GM19452 (cell line): ENCODE results near the gene ATG7.

ENCODE experiments used
- ATAC-seq: cut with Tn5 transposase; IDR thresholded peaks from one replicate; pipeline ENCODE4 v1.9.1; 2021; ENCODE audit not compliant: unreplicated experiment

ATG7 gene

DNA sequence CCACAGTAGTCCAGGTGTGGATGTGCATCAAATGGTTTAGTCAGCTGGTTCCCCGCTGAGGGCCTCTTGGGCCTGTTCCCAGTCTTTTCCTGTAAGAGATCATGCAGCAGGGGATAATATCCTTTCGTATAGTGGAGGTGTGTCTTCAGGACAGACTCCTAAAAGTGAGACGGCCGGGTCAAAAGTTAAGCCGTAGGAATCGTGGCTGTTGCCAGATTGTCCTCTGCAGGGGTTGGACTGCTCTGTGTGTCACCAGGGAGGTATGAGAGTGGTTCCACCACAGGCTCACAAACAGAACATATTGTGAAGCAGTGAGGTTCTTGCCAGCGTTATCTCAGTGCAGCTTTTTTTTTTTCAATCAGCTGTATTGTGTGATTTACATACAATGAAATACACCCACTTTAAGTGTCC lies 276.5 kb downstream of the ATG7 start:
- ATAC-seq, result no peak

DNA sequence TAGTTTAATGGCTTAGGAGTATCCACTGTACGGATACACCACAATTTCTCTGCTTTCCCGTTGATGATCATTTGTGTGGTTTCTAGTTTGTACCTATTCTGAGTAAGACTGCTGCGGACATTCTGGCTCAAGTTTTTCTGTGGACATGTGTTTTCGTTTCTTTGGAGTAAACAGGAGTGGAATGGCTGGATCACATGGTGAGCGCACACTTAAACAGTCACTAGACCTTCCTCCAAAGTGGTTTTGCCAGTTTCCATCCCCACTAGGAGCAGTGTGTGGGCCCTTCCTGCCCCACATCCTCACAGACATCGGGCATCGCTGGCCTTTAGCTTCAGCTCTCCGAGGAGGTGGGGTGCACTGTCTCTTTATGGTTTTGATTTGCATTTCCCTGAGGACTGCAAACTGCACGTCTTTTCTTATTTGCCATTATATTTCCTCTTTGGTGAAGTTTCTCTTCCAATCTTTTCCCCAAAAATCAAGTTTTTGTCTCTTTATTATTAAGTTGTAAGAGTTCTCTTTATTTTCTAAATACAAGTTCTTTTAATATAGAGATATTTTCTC lies 277.5 kb downstream of the ATG7 start:
- ATAC-seq, result no peak

DNA sequence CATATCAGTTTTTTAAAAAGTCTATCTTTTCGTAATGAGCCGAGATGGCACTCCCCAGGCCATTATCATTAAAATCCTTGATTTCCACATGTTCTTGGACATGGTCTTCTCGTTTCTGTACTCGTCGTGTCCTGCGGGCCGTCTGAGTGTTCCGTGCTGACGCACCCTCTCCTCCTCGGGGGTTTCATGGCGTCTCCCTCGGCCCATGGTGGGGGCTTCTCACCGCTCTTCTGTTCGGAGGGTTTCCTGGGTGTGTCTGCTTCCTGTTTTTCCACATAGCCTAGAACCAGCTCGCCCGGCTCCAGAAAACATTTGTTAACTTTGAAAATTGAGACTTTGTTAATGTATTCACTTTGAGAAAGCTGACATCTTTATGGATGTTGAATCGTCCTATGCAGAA lies 278.8 kb downstream of the ATG7 start:
- ATAC-seq, result no peak

DNA sequence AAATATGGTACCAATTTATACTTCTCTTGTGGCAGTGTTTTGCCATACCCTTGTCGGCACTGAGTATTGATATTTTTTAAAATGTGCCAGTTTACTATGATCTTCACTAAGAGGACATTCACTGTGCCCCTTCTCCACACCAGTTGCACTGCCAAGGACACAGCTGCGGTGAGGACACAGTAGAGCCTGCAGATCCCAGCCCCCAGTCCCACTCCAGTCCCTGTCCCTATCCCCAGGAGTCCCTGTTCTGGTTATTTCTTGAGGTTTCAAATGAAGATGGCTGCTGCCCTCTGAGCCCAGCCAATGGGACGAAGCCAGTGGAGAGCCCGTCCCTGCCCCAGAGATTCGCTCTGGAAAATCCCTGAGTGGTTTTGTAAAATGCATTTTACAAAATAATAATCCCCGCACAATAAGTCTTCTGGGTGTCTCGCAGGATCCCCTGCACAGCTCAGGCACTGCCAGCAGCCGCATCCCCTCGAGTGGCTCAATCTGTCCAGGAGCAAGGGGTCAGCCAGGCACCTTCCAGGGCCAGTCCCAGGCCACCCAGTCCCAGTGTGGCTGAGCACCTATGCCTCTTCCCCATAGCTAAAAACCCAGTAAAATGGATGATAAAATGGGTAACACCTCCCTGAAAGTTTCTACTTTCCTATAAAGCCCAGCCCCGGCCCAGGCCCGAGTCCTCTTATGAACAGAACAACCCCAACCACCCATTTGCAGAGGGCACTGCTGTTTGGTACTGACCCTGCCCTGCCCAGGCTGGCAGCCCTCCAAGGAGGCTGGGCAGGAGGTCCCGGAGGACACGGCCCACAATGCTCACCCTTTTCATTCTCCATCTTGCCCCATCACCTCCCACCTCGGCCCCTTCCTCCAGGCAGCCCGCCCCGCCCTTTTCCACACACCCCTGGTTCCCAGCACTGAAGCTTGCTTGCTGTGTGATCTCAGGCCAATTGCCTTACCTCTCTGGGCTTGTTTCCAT lies 280.4 kb downstream of the ATG7 start:
- ATAC-seq, result no peak

DNA sequence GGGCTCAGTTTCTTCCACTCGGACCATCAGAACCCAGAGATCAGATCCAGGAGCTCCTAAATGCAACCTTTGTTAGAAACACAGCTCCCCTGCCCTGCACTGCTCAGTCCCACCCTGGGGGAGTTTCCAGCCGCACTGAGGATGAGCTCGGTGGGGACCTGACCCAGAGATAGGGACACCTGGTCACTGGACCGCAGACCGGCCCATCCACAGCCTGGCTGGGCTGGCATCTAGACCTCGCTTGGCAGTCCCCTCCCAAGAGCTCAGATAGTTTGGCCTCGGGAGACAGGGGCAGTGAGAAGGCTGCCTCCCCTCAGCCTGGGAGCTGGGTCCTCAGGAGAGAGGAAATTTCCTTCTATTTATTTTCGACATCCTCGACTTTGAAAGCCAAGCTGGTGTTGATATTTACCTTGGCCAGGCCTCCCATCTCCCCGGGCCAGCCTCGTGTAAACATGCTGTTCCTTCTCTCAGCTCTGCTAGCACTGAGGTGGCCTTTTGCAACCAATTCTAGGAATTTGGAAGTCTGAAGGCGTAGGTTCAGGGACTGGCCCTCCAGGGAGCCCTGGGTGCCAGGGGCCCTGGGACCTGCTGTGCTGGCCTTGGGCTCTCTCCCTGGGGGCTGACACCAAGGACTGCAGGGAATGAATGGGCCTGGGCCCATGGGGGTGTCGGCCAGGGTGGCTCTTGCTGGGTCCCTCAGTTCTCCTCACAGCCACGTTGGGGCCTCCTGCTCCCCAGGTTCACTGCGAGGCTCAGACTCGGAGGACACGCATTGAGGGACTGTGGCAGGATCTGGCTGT lies 281.4 kb downstream of the ATG7 start:
- no peak for ATAC-seq

DNA sequence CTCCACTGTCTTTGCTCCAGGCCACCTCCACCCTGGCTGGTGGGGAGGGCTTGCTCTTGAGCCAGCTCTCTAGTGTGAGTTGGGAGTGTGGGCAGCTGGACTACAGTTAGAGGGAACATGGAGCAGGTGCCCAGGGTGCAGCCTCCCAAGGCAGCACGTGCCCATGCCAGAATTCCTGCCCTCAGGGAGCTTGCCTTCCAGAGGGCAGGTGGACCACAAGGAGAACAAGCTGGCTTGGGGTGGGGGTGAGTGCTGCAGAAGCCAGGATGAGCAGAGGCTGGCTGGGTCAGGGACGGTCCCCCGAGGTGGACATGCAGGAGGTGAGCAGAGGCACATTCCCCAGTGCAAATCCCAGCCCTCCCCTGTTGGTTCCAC lies 282.0 kb downstream of the ATG7 start:
- no peak for ATAC-seq

DNA sequence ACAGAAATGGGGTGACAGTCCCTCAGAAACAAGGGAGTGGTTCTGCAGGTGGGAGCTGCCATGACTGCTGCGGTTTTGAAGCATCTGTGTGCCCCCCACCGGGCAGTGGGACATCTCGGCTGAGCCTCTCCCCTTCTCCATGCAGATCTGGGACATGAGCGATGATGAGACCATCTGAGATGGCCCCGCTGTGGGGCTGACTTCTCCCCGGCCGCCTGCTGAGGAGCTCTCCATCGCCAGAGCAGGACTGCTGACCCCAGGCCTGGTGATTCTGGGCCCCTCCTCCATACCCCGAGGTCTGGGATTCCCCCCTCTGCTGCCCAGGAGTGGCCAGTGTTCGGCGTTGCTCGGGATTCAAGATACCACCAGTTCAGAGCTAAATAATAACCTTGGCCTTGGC lies 282.5 kb downstream of the ATG7 start:
- ATAC-seq, result no peak

DNA sequence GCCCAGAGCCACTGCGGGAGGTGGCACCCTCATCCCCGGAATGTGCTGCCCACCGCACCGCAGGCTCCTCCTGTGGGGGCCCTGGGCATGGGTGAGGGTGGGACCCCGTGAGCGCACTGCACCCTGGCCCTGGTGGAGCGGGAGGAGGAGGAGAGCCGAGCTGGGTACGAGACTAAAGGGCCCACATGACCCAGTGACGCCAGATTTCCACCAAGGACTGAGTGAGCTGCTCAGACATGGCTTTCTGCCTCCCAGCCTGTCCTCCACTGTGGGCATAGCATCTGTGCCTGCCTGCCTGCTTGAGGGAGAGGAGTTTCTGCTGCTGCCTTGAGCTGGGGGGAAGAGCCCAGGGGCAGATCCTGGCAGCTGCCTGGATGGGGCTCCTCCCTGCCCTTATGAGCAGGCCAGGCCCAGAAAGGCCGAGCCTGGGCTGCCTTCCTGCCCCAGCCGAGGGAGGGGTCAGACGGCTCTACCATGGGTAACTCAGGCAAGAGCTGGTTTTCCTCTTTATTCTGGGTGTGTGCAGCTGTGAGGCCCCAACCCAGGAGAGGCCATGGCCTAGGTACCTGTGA lies 283.1 kb downstream of the ATG7 start:
- no peak for ATAC-seq

DNA sequence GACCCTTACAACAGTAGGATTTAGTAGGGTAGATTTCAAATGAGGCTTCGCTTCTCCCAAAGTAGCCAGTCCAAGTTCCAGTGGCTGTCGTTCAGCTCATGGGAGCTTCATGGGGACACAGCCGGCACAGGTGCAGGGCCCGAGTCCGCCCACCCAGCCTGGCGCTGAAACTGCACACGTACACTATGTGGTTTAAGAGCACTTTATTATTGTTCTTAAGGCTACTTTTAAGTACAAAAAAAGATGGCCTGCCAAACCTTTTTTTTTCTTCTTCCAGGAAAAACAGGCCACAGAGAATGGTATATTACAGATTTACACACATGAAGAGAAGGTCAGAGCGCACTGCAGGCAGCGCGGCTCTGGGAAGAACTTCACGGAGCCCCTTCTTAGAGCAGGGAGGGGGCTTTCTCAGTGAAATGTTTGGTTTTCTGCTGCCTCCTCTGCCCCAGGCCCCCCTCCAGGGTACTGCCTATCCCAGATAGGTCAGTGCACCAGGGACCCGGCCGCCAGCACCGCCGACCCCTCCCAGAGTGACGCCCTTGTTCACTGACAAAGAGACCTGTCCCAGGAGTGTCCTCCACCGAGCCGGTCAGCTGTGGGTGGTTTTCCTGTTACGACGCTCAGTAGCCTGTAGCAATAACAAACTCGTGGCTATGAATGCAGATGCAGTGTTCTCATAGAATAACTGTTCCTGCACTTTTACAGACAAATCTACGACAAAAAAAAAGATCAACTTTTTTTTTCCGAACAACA lies 283.9 kb downstream of the ATG7 start:
- no peak for ATAC-seq

DNA sequence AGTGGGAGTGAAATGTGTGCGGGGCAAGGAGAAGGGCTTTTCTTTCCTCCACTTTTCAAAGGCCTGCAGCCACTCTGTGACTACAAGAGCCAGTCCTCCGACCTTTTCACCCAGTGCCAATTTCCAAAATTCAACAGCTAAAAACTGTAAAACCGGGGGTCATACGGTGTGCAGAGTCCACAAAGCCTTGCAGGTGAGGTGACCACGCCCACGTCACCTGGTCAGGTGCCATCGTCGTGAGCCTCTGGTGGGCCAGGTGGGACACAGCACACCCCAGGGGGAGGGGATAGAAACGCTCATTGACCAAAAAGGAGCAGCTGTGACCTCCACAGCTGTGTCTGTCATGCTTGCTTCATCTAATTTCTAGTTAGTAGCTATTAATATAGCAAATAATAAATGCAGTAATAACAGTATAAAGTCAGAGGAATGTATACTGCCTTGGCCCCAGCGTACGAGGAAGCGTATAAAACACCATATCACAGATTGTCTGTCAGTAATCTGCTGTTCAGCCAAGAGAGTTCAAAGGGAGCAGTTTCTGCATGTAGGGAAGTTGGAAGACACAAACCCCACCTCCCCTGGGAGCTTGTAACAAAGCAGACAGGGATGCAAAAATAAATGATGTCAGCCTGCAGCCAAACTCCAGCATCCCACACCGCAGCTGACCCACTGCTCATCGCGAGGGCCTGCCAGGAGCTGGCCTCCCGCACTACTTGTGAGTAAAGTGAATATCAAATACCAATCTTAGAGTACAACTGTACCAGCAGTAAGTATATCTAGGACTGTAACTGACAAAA lies 284.9 kb downstream of the ATG7 start:
- no peak for ATAC-seq

DNA sequence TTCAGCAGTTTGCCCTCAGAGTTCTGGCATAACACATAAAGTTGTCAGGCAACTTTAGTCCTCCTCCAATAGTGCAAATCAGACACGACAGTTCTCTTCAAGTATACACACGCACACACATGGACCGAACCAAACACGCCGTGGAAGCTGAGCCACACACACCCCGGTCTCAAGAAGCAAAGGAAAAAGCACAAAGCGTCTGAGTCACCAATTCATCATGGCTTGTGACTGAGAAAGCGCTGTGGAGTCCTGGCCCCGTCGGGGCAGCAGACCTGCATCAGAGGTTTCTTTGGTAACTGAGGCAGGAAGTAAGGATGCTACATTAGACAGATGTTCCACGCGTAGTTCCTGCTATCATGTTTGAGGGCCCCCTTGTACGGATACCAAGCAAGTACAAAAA lies 285.8 kb downstream of the ATG7 start:
- ATAC-seq, result no peak

DNA sequence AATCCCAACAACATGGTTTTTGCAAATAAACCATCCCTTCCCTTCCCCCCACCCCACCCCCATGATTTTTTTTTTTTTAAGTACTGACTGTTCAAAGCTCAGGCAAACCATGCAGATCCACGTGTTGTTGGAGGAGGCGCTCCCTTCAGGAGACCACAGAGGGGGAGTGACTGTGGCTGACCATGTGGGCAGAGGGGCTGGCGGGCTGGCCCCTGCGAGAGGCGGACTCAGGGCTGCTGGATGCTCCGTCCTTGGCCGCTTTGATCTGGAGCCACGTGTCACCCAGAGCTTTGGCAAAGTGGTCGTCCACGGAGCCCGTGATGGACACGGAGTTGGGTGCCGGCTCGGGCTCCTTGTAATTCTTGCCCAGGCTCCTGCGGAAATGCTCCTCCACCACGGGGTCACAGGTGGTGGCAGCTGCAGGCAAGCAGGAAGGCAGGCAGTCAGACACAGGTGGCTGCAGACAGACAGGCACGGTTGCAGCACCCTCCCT lies 286.3 kb downstream of the ATG7 start:
- no peak for ATAC-seq

DNA sequence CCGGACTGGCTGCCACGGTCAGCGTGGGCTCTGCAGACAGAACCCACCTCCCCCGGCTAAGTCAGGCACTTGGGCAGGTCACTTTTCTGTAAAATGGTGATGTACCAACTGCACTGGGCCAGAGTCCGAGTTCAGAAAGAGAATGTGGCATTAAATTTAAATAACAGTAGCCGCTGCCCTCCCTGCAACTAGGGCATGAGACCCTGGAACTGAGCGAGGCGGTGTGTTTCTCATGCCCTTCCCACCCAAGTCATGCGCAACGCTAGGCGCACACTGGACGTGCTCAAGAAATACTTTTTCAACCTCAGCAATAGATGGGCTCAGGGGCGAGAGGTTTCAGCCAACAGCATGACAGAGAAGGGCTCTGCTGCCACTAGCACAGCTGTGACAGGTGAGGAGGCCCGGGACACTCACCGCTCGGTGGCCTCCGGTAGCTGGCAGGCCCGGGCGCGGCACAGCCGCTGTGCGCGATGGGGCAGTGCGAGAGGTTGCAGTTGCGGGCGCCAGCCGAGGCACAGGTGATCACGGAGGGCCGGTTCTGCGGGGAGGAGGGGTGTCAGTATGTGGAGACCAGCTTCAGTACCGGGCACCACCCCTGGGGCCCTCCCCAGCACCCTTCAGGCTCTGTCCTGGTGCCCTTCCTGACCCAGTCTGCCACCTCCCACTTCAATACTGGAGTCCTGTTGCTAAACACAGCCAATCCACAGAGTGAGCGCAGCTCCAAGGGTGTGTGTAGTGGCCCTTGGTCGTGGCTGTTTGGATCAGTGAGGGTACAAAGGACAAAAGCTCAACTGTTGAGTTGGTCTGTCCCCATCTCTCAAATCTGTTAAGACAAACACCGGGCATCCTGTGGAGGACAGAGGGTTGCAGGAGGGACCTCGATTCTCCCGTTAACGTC lies 287.0 kb downstream of the ATG7 start:
- no peak for ATAC-seq

DNA sequence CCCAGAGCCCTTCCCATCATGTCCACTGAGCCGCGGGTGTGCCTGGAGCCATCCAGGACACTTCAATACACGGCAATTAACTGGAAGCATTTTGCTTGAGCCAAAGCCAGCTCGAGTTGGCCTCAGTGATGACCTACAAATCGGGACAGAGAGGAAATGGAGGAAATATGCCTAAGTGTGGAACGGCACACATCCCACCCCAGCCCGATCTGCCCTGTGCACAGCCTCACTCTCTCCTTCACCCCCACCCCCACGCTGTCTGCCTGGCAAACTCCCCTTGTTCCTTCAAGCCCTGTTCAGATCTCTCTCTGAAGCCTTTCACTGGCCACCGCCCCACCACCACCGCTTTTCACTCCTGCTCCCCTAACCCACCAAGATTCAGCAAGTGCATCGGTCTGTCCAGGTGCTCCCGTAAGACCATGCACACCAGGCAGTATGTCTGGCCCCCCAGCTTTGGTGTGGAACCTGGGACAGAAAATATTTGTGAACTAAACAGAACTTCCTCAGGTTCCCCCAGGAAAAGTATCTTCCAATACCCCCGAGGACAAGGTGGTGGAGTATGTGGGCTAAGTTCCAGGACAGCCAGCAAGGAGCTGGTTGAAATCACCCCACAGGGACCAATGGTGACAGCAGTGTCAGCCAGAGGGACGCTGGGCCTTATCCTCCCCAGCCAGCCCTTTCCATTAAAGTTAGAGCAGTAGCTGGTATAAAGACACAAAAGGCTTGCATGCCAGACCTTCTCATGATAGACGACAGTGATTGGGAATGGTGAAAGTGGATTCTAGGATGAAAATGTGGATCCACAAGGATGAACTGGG lies 287.8 kb downstream of the ATG7 start:
- no peak for ATAC-seq

DNA sequence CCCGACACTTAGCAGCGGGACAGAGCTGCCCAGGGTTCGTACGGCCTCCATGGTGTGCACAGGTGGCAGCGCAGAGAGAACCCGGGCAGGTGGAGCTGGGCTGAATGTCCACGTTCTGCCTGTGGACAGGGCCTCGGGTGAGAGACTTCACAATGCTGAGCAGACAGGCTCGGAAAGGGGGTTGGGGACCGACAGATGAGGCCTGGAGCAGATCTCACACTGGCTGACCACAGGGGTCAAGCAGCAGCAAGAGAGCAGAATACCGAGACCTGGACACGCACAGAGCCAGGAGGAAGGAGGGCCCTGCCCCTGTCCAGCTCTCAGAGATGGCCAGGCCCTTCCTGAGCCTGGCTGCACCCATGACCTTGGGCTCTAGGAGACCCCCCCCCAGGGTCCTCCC lies 288.5 kb downstream of the ATG7 start:
- ATAC-seq, result no peak

DNA sequence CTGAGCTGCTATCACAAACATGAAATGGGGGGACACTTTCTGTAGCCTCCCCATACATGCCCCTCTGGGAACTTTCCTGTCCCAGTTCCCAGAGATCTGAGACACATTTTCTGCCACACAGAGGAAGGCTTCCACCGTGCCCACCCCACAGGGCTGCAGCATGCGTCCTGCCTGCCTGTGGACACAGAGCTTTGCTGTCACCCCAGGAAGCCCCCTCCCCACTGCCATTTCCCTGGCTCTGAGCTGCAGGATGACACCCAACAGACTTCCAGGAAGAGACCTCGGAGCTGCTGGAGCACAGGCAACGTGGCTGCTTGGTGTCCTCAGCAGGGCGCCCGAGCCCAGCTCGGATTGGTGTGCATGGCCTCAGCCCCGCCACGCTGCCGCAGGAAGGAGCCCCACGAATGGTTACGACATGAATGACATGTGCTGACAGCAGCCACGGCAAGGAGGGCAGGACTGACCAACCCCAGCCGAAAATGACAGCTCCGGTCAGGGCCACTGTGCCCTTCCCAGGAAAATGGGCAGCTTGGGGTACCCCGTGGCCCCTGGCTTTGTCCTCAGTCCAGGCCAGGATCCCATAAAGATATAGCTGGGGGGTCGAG lies 290.2 kb downstream of the ATG7 start:
- no peak for ATAC-seq

DNA sequence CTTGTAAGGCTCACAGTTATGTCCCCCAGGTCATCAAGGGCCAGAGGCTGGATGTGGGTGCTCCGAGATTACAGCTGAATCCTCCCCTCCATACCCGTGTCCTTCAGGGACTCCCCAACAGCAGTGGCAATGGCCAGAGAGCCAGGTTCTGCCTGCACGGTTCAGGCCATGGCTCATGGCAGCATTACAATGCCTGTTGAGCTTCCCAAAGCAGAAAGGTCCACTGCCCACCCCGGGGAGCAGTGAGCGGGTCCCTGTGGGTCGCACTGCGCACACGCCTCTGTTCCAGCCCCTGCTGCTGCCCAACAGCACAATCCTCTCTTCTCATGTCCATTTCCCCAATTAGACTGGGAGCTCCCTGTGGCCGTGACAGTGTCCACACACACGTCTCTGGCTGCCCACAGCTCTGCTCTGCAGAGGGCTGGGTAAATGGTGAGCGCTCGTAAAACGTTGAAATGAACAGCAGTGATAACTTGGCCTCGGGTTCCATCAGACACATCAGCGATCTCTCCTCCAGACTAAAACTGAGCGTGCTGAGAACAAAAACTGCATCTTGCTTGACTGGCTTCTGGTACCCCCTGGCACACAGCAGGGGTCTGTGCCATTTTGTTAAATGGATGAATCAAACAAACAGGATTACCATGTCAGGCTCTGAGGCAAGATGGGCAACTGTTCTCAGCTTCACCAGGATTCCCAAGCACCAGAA lies 291.1 kb downstream of the ATG7 start:
- ATAC-seq, result no peak
